CD4-positive, CD25-positive, alpha-beta regulatory T cell (primary cell): ENCODE measurements around the gene TEX38. TPM values are rescaled to one million over a fixed set of nuclear protein-coding genes. Genes with fewer than 3 reads are reported as not detected.
"Not testable (repeated sequence)": the region's sequence is repeated elsewhere in the genome, so short reads cannot be mapped to it uniquely, and the experiment has no call there.

Experiments
- ATAC-seq, 2 donors: fragments of 150-1000 bp; cut with Tn5 transposase; one replicate each; pipeline ENCODE4 v1.10.0; 2021; ENCODE audit warnings: low read depth in 2 of 2, moderate number of reproducible peaks in 2 of 2, moderate library complexity in 1 of 2
- DNase-seq, 3 donors: peaks; one replicate each; pipeline versions ENCODE4 v3.0.0 to v3.0.0-alpha.2; 2012 to 2022; ENCODE audit warnings: mixed read lengths in 1 of 3
- H3K27ac ChIP-seq: one replicate; pipeline ENCODE4 v1.7.0; 2013; ENCODE audit warnings: mild to moderate bottlenecking, low read length; ENCODE audit not compliant: insufficient read depth, poor library complexity, severe bottlenecking
- H3K27me3 ChIP-seq: one replicate; pipeline ENCODE4 v1.7.0; 2013; ENCODE audit warnings: low read length; ENCODE audit not compliant: control insufficient read depth, insufficient read depth
- H3K36me3 ChIP-seq: one replicate; pipeline ENCODE4 v1.7.0; 2013; ENCODE audit warnings: mild to moderate bottlenecking, low read length, moderate library complexity; ENCODE audit not compliant: control insufficient read depth, insufficient read depth
- H3K4me1 ChIP-seq: 2 replicates; pipeline ENCODE4 v1.7.0; 2013; ENCODE audit warnings: mild to moderate bottlenecking, low read length; ENCODE audit not compliant: insufficient read depth, control insufficient read depth, poor library complexity, severe bottlenecking
- H3K4me3 ChIP-seq: one replicate; pipeline ENCODE4 v1.7.0; 2013; ENCODE audit warnings: low read depth, mild to moderate bottlenecking, low read length, moderate library complexity
- H3K9me3 ChIP-seq, 2 experiments: 1 replicate in 1 of 2; 2 replicates in 1 of 2; pipeline ENCODE4 v1.7.0; 2013; ENCODE audit warnings: low read length in 2 of 2, mild to moderate bottlenecking in 1 of 2, moderate library complexity in 1 of 2; ENCODE audit not compliant: control insufficient read depth in 2 of 2
- H3K27ac Mint-ChIP-seq, 3 donors: one replicate each; pipeline ENCODE4 v1.8.0; 2020 to 2022; ENCODE audit warnings: mild to moderate bottlenecking in 3 of 3, mixed read lengths in 3 of 3, moderate library complexity in 2 of 3
- H3K27me3 Mint-ChIP-seq: one replicate; pipeline ENCODE4 v1.8.0; 2022; ENCODE audit warnings: mild to moderate bottlenecking, mixed read lengths
- H3K36me3 Mint-ChIP-seq: one replicate; pipeline ENCODE4 v1.8.0; 2020; ENCODE audit warnings: mixed read lengths
- H3K4me1 Mint-ChIP-seq, 4 donors: one replicate each; pipeline ENCODE4 v1.8.0; 2020 to 2022; ENCODE audit warnings: mixed read lengths in 4 of 4, mild to moderate bottlenecking in 1 of 4
- H3K4me3 Mint-ChIP-seq, 4 donors: one replicate each; pipeline ENCODE4 v1.8.0; 2020 to 2022; ENCODE audit warnings: mild to moderate bottlenecking in 4 of 4, mixed read lengths in 4 of 4, moderate library complexity in 3 of 4
- H3K9me3 Mint-ChIP-seq, 7 donors: one replicate each; pipeline ENCODE4 v1.8.0; 2020 to 2022; ENCODE audit warnings: mixed read lengths in 7 of 7, mild to moderate bottlenecking in 3 of 7, moderate library complexity in 2 of 7
- polyA plus RNA-seq, 4 donors: library from polyadenylated mRNA; unstranded; fragments of 300-500 nt; fragmentation: Illumina TruSeq; gene quantifications; one replicate each; pipeline ENCODE4 v1.2.3, GENCODE V29; 2021
- total RNA-seq: library from RNA; stranded (reverse); gene quantifications from one replicate; pipeline ENCODE4 v1.2.3, GENCODE V29; 2022

The TEX38 gene
- total and polyA plus RNA-seq, 5 donors from 2014 or later: not detected

DNA sequence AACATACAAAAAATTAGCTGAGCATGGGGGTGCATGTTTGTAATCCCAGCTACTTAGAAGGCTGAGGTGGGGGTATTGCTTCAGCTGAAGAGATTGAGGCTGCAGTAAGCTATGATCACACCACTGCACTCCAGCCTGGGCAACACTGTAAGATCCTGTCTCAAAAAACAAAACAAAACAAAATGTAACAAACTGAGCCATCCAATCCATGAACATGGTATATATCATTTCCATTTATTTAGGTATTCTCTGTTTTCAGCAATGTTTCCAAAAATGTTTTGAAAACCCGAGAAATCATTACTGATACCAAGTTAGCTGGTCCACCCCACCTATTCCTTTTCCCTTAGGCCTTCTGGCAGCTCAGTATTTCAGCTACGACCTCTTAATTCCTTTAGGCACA is 21.9 kb upstream of the TEX38 start:
- H3K27ac Mint-ChIP-seq: no peak overlapping the region
- H3K36me3 ChIP-seq: peaks cover 50% of the 10 kb centered on the region
- H3K27me3 Mint-ChIP-seq: no peaks in the 10 kb centered on the region
- H3K27me3 ChIP-seq: no peaks in the 10 kb centered on the region
- H3K4me1 ChIP-seq: no peaks in the 10 kb centered on the region
- H3K4me3 ChIP-seq: no peak overlapping the region
- ATAC-seq (no peak), DNase-seq (no peak)
- no peak overlapping the region for H3K4me3 Mint-ChIP-seq
- H3K36me3 Mint-ChIP-seq: peaks cover 57% of the 10 kb centered on the region
- H3K4me1 Mint-ChIP-seq: peaks cover 0 to 13% (median 5%) of the 10 kb centered on the region in 4 donors
- no peak overlapping the region for H3K27ac ChIP-seq
- no peaks in the 10 kb centered on the region for H3K9me3 ChIP-seq
- peaks cover 0 to 7% (median 2%) of the 10 kb centered on the region in 7 donors for H3K9me3 Mint-ChIP-seq

DNA sequence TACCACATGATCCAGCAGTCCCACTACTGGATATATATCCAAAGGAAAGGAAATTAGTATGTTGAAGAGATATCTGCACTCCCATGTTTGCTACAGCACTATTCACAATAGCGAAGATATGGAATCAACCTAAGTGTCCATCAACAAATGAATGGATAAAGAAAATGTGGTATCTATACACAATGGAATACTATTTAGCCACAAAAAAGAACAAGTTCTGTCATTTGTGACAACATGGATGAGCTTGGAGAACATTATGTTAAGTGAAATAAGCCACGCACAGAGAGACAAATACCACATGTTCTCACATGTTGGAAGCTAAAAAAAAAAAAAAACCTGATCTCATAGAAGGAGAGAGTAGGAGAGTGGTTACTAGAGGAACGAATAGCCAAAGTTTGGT is 21.2 kb upstream of the TEX38 start:
- H3K36me3 ChIP-seq: peaks cover 52% of the 10 kb centered on the region
- H3K27ac Mint-ChIP-seq: no peak overlapping the region
- no peak for DNase-seq

DNA sequence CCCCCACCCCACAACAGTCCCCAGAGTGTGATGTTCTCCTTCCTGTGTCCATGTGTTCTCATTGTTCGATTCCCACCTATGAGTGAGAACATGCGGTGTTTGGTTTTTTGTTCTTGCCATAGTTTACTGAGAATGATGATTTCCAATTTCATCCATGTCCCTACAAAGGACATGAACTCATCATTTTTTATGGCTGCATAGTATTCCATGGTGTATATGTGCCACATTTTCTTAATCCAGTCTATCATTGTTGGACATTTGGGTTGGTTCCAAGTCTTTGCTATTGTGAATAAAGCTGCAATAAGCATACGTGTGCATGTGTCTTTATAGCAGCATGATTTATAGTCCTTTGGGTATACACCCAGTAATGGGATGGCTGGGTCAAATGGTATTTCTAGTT is 20.5 kb upstream of the TEX38 start:
- not testable (repeated sequence) for H3K27ac Mint-ChIP-seq
- H3K36me3 ChIP-seq: peaks cover 58% of the 10 kb centered on the region

More for the DNA sequence above, 21.2 kb upstream of the TEX38 start:
- no peak overlapping the region for H3K4me3 ChIP-seq
- H3K27ac ChIP-seq: no peak overlapping the region
- Mint-ChIP-seq H3K4me1 (peaks cover 0 to 13% (median 5%) of the 10 kb centered on the region in 4 donors), H3K36me3 (peaks cover 60% of the 10 kb centered on the region), H3K4me3 (no peak overlapping the region), H3K9me3 (peaks cover 0 to 9% (median 2%) of the 10 kb centered on the region in 7 donors), H3K27me3 (no peaks in the 10 kb centered on the region)
- no peaks in the 10 kb centered on the region for H3K27me3 ChIP-seq
- no peaks in the 10 kb centered on the region for H3K4me1 ChIP-seq
- no peak for ATAC-seq
- no peaks in the 10 kb centered on the region for H3K9me3 ChIP-seq

DNA sequence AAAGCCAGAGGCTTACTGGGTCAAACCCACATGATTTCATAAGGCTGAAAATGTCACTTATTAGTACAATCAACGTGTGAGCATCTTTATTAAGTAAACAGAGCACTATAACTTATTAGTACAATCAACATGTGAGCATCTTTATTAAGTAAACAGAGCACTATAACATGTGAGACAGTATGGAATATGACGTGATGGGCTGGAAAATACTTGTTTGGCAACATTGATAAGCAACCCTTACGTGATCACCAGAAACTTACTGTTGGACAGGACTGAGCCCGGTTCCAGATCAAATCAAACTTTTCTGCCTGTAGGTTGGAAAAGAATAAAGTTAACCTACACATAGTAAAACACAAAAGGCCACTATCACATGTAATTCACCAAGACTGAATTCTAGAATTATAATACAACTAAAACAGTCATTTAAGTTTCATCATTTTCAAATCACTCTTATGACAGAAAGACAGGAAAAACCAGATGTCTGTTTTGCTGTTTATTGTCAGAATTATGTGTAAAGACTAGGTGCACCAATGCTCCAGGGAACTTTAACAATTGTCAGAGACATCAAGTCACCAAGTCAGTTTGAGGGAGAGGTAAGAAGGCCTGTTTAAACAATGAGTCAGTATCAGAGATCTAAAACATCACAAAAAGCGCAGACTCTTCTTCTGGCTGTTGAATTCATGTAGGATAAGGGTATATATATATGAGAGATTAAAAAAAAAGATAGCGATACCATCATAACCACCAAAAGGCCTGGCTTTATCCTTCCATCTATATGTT is 19.1 kb upstream of the TEX38 start:
- ATAC-seq (no peak), DNase-seq (no peak)
- no peak overlapping the region for H3K4me3 Mint-ChIP-seq
- peaks cover 60% of the 10 kb centered on the region for H3K36me3 Mint-ChIP-seq
- peaks cover 0 to 9% (median 2%) of the 10 kb centered on the region in 7 donors for H3K9me3 Mint-ChIP-seq
- no peak overlapping the region for H3K4me3 ChIP-seq
- no peaks in the 10 kb centered on the region for H3K27me3 ChIP-seq
- H3K27me3 Mint-ChIP-seq: no peaks in the 10 kb centered on the region
- peak overlapping the region in 1 of 3 donors; percentile 0 for H3K27ac Mint-ChIP-seq
- no peaks in the 10 kb centered on the region for H3K4me1 ChIP-seq
- no peaks in the 10 kb centered on the region for H3K9me3 ChIP-seq
- H3K36me3 ChIP-seq: peaks cover 64% of the 10 kb centered on the region
- no peak overlapping the region for H3K27ac ChIP-seq
- peaks cover 3 to 13% (median 7%) of the 10 kb centered on the region in 4 donors for H3K4me1 Mint-ChIP-seq

More for the DNA sequence above, 20.5 kb upstream of the TEX38 start:
- peaks cover 3 to 13% (median 6%) of the 10 kb centered on the region in 4 donors for H3K4me1 Mint-ChIP-seq
- H3K36me3 Mint-ChIP-seq: peaks cover 67% of the 10 kb centered on the region
- H3K4me3 ChIP-seq, H3K27me3 Mint-ChIP-seq, DNase-seq, H3K9me3 Mint-ChIP-seq, ATAC-seq, H3K9me3 ChIP-seq, H3K27ac ChIP-seq, H3K27me3 ChIP-seq, H3K4me1 ChIP-seq: not testable (repeated sequence)
- peak overlapping the region in 1 of 4 donors; percentile 78 for H3K4me3 Mint-ChIP-seq

DNA sequence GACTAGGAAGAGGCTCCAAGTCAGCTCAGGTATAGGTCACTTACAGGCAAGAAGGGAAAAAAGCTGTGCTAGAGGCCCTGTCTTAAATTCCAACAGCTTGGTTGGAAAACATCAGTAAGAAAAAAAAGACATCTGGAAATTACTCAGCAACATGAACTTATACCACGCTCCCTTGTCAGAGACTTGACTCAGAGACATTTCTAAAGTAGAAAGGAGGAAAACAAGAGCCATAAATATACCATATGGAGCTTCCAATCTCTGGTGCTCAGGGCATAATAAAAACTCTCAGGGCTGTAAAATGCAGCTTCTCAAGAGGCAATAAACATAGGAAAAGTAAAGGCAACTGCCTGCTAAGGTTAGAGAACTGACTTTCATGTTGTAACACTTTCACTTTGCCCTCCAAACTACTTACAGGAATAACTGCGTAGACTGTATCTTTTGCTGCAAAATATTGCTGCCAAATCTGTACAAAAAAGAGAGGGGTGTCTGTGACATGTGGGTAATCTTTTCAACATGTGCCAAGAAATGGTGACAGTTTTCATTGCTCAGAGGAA is 18.2 kb upstream of the TEX38 start:
- Mint-ChIP-seq H3K27me3 (no peaks in the 10 kb centered on the region), H3K9me3 (peaks cover 0 to 9% (median 2%) of the 10 kb centered on the region in 7 donors), H3K4me1 (peaks cover 3 to 13% (median 9%) of the 10 kb centered on the region in 4 donors), H3K27ac (peak overlapping the region in 1 of 3 donors; percentile 0), H3K4me3 (no peak overlapping the region), H3K36me3 (peaks cover 63% of the 10 kb centered on the region)
- DNase-seq (no peak), ATAC-seq (no peak)
- peaks cover 71% of the 10 kb centered on the region for H3K36me3 ChIP-seq
- no peak overlapping the region for H3K4me3 ChIP-seq
- no peaks in the 10 kb centered on the region for H3K27me3 ChIP-seq
- H3K9me3 ChIP-seq: no peaks in the 10 kb centered on the region
- no peak overlapping the region for H3K27ac ChIP-seq
- H3K4me1 ChIP-seq: no peaks in the 10 kb centered on the region

DNA sequence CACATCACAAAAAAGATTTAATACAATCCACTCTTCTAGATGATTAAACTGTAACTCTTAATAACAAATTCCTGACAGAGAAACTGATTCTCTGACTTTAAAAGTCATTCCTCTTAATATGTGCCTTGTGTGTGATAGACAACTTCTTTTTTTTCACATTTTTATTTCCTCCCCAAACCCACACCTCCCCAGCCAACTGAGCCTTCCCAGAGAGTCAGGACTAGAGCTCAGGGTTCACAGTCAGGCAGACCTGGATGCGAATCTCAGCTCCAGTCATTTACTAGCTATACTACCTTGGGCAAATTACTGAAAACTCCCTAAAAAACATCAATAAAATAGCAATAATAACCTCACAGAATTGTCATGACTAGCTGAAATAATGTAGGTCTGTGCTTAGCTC is 17.6 kb upstream of the TEX38 start:
- Mint-ChIP-seq H3K4me1 (peaks cover 3 to 13% (median 9%) of the 10 kb centered on the region in 4 donors), H3K27ac (no peak overlapping the region), H3K27me3 (no peaks in the 10 kb centered on the region), H3K9me3 (peaks cover 0 to 9% (median 2%) of the 10 kb centered on the region in 7 donors), H3K36me3 (peaks cover 63% of the 10 kb centered on the region), H3K4me3 (no peak overlapping the region)
- no peak overlapping the region for H3K4me3 ChIP-seq
- H3K4me1 ChIP-seq: no peaks in the 10 kb centered on the region
- H3K27ac ChIP-seq: no peak overlapping the region
- H3K27me3 ChIP-seq: no peaks in the 10 kb centered on the region
- no peaks in the 10 kb centered on the region for H3K9me3 ChIP-seq
- H3K36me3 ChIP-seq: peaks cover 71% of the 10 kb centered on the region
- DNase-seq (no peak), ATAC-seq (no peak)

DNA sequence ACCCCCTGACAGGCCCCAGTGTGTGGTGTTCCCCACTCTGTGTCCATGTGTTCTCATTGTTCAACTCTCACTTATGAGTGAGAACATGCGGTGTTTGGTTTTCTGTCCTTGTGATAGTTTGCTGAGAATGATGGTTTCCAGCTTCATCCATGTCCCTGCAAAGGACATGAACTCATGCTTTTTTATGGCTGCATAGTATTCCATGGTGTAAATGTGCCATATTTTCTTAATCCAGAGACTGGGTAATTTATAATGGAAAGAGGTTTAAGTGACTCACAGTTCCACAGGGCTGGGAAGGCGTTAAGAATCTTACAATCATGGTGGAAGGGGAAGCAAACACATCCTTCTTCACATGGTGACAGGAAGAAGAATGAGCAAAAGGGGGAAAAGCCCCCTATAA is 17.0 kb upstream of the TEX38 start:
- not testable (repeated sequence) for H3K27me3 Mint-ChIP-seq, DNase-seq, H3K27me3 ChIP-seq, ATAC-seq, H3K27ac Mint-ChIP-seq, H3K9me3 Mint-ChIP-seq, H3K4me3 ChIP-seq, H3K4me3 Mint-ChIP-seq, H3K9me3 ChIP-seq, H3K27ac ChIP-seq, H3K4me1 ChIP-seq
- Mint-ChIP-seq H3K4me1 (peaks cover 3 to 18% (median 13%) of the 10 kb centered on the region in 4 donors), H3K36me3 (peaks cover 60% of the 10 kb centered on the region)
- H3K36me3 ChIP-seq: peaks cover 68% of the 10 kb centered on the region
